HG02981 (cell line): ENCODE data around the gene C5orf15.

Experiments
- ATAC-seq: cut with Tn5 transposase; IDR thresholded peaks from one replicate; pipeline ENCODE4 v1.9.1; 2021; ENCODE audit warnings: mild to moderate bottlenecking, moderate library complexity; ENCODE audit not compliant: unreplicated experiment

C5orf15 gene

DNA sequence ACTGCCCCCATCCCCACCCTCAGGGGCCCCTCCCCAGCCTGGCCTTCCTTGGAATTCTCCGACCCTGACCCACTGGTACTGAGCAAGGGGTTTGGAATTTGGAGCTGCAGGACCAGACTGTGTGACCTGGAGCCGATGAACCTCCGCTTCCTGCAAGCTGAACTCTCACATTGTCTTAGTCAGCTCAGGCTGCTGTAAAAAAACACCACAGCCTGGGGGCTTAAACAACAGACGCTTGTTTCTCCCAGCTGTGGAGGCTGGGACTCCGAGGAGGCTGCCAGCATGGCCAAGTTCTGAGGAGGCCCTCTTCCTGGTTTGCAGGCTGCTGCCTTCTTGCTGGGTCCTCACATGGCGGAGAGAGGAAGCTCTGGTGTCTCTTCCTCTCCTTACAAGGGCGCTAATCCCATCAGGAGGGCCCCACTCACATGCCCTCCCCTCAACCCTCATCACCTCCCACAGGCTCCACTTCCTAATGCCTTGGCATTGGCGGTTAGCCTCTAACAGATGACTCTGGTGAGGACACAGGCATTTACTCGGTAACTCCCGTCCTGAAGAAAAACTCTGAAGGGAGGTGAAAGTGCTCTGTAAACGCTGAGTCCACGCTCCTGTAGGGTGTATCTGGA is 42.4 kb downstream of the C5orf15 start:
- no peak for ATAC-seq

DNA sequence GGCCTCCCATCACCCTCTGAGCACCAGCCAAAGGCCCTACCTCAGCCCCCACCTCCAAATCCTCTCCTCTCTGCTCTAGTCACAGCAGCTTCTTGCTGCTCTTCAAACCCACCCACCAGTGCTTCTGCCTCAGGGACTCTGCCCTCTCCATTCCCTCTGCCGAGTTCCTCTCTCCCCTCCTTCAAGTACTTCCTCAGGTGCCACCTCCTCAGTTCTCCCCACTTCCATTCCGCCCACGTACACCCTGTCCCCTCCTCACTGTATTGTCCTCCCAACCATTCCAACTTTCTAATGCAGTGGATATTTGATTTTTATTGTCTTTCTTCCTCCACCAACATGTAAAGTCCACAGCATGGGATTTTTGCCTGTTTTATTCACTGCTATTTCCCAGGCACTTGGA is 43.2 kb downstream of the C5orf15 start:
- no peak for ATAC-seq

DNA sequence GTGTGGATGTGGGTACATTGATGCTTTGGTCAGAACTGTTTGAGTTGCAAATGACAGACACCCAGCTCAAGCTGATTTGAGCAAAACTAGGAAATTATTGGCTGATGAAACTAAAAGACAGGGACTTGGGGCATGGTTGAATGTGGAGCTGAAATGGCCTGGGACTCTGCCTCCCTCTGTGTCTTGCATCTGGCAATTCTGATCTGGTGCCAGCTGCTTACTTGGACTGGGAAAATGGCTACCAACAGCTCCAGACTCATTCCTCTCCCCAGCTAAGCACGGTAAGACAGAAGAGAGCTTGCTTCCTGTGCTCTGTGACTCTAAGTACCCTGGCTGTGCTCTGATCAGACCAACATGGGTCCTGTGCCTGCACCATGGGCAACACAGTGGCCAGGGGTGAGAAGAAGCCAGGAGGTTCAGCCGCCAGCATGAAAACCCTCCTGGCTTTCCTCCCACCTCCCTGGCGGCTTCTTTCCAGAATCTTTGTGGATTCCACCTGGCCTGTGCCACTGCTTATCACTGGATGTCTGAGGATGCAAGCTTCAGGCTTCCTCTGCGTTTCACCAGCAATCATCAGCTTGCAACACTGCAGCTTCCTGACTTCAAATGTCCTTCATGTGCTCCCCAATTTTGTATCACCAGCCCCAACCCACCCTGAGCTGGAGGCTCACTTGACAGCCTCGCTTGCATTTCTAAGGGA is 44.1 kb downstream of the C5orf15 start:
- no peak for ATAC-seq

- no peak for ATAC-seq
These were observed 46.4 kb downstream of the C5orf15 start for GRCh38 chr5:133921979-133922378.

- no peak for ATAC-seq
These were observed 47.4 kb downstream of the C5orf15 start for GRCh38 chr5:133921069-133921468.

- no peak for ATAC-seq
These were observed 49.0 kb downstream of the C5orf15 start for GRCh38 chr5:133919148-133920136.

- no peak for ATAC-seq
These were observed 49.7 kb downstream of the C5orf15 start for GRCh38 chr5:133918731-133919130.

DNA sequence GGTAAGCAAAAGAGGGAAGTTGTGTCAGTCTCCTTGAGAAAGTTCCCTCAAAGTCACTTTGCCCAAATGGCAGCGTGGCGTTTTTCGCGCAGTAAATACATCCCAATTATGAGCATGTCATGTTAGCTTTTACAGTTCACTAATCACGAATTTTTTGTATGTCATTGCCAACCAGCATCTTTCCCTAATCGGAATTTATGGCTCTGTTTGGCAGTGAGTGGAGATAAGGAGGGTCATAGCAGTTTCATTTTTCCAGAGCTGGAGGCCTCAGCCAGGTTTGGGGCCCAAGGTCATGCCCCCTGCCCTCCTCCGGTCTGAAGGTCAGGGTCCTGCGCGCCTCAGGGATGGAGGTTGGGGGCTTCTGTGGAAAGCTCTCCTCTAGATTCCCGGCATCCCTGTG is 50.1 kb downstream of the C5orf15 start:
- ATAC-seq, result no peak

DNA sequence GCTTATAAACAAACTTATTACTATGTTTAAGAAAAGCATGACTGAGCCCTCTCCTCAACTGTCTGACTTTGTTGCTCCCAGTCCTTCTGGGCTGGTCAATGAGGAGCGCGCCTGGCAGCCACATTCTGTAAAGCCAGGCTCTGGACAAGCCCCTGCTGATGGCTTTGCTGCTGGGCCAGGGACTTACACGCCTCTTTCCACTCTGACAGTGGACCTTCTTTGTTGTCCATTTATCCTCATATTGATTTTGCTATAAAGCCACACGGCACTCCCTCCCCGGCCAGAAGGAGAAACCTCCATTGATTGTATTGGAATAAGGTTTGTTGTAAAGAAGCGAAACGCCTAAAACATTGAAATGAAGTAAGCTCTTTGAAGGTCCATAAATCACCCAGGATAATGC is 50.6 kb downstream of the C5orf15 start:
- no peak for ATAC-seq

DNA sequence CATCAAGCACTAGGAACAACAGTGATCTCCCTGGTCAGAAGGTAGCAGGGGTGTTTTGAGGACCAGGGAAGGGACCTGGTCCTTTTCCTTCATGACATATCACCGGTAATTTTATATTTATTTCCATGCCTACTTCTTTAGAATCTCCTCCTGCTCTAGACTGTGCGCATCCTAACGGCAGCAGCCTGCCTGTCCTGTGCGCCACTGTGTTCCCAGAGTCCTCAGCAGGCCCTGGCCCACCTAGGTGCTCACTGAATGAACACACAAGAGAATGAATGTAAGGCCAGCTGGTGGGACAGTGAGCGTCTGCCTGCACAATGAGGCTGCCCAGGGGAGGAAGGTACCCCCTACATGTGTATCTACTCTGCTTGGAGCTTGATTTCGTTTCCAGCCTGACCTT is 51.5 kb downstream of the C5orf15 start:
- no peak for ATAC-seq

DNA sequence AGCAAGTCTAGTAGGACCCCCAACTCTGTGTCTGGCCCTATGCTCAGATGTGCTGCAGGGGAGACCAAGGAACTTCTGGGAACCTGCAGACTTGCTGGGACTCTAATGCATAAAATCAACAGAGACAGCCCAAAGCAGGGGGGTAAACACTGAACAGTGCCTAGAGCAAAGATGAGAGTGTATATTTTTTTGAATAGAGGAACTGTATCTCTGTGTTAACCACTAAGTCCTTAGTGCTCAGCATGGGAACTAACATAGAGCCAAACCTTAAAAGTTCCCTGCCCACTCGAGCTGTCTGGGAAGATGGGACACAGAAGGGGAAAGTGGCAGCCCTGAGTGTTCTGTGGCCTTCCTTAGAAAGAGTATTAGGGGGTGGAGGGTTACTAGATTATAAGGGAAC is 51.9 kb downstream of the C5orf15 start:
- ATAC-seq, result no peak

GRCh38 chr5:133914434-133914833 is 54.0 kb downstream of the C5orf15 start:
- no peak for ATAC-seq

- ATAC-seq, result no peak
These were observed 54.8 kb downstream of the C5orf15 start for GRCh38 chr5:133913413-133914155.

DNA sequence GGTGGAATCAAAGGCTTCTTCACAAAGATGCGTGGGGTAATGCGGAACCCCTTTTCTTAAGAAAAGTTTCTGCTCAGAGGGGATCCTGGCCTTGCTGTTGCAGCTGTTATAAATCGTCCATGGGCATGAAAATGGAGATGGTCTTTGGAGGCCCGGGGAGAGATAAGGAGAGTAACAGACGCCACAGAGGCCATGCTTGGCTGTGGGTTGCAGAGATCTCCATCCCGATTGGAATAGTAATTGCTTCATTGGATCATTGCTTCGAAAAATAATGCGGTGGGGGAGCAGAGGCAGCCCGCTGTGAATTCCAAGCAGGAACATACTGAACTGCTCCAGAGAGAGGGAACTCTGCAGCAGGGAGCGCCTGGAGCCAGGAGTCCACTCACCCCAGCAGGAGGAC is 55.5 kb downstream of the C5orf15 start:
- no peak for ATAC-seq

DNA sequence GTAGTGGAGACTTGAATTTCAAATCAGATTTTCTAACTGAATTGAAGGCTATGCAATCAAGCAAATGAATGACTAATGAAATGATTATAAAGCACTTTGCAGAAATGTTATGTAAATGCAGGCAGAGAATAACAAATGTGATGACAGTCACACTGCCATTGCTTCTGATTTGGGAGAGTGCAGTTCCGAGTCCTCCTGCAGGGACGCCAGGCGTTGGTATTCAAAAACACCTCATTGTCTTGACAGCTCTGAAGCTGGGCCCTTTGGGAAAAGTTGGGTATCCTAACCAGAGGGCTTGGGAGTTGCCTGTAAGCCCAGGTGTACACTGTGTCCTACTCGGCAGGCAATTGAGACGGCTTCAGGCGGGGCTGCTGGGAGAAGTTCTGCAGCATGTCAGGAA is 57.9 kb downstream of the C5orf15 start:
- no peak for ATAC-seq

GRCh38 chr5:133909603-133910002 is 58.8 kb downstream of the C5orf15 start:
- no peak for ATAC-seq

DNA sequence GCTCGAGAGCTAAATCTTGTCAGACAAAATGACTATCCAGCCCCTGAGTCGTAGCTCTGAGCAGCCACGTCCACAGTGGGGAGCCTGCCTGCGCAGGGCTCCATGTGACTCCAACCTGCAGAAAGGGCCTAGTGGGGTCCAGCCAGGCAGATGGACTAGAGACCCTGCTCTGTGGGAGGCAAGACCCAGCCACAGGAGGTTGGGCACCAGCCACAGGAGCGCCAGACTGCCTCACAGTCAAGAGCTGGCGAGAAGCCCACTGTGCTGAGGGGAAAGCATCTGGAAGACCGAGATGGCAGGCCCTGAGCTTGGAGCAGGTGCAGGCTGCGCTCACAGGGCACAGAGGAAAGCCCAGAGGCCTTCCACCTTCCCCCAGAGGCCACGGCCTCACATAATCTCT is 61.4 kb downstream of the C5orf15 start:
- no peak for ATAC-seq

DNA sequence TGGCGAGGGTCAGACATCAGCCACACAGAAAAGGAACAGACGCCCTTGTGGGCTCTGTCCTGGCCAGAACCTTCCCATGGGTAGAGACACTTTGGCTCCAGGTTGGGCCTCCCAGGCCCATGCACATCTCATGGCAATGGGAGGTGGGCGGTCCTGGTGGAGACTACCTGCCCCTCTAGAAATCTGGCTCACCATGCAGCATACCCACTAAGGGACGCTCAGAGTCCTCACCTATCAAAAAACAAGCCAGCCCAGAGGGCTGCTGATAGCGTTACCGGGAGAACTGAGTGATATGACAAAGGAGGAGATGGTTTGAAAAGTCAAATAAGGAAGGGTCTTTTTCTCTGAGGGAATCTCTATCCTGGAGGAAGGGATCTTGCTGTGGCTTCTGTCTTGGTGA is 62.1 kb downstream of the C5orf15 start:
- no peak for ATAC-seq
